Nephron (organoid): Measurements from ENCODE around the gene VAC14.
A peak's percentile ranks its signal among the peaks of the same experiment; 100 is the strongest.

Experiments
- H3K27ac Mint-ChIP-seq, 3 experiments: 2 replicates each; pipeline ENCODE4 v1.8.0; 2020; ENCODE audit warnings: mixed read lengths in 3 of 3, mild to moderate bottlenecking in 2 of 3, moderate library complexity in 1 of 3
- H3K27me3 Mint-ChIP-seq: 2 replicates; pipeline ENCODE4 v1.8.0; 2021; ENCODE audit warnings: low read depth, mild to moderate bottlenecking, moderate library complexity, mixed read lengths
- H3K36me3 Mint-ChIP-seq: 2 replicates; pipeline ENCODE4 v1.8.0; 2020; ENCODE audit warnings: low read depth, mixed read lengths
- H3K4me1 Mint-ChIP-seq: 2 replicates; pipeline ENCODE4 v1.8.0; 2020; ENCODE audit warnings: mixed read lengths
- H3K4me3 Mint-ChIP-seq, 3 experiments: 2 replicates each; pipeline ENCODE4 v1.8.0; 2020; ENCODE audit warnings: mild to moderate bottlenecking in 3 of 3, mixed read lengths in 3 of 3, moderate library complexity in 2 of 3
- H3K9me3 Mint-ChIP-seq: 2 replicates; pipeline ENCODE4 v1.8.0; 2020; ENCODE audit warnings: mixed read lengths
- CTCF ChIP-seq, 3 experiments: fragments of 200-600 bp; sonication (generic); IDR thresholded peaks; one replicate each; pipeline ENCODE4 v1.5.0; 2021; ENCODE audit warnings: antibody characterized with exemption in 3 of 3; ENCODE audit not compliant: unreplicated experiment in 3 of 3

The VAC14 gene

GRCh38 chr16:70800311-70800710 is 647 bp downstream of the VAC14 start:
- Mint-ChIP-seq H3K9me3 (no peaks in the 10 kb centered on the region), H3K4me1 (peaks cover 22% of the 10 kb centered on the region)
- no peak for TF ChIP-seq CTCF (IDR thresholded peaks at IDR 0.05; ENCODE audit: unreplicated experiment in 3 of 3)

GRCh38 chr16:70796301-70796700 is 4.7 kb downstream of the VAC14 start:
- Mint-ChIP-seq H3K4me3 (no peak overlapping the region), H3K27ac (no peak overlapping the region), H3K4me1 (peaks cover 22% of the 10 kb centered on the region), H3K27me3 (no peaks in the 10 kb centered on the region), H3K9me3 (no peaks in the 10 kb centered on the region), H3K36me3 (no peaks in the 10 kb centered on the region)
- TF ChIP-seq CTCF (IDR thresholded peaks at IDR 0.05; ENCODE audit: unreplicated experiment in 3 of 3) = no peak

More at GRCh38 chr16:70800311-70800710, 647 bp downstream of the VAC14 start:
- Mint-ChIP-seq H3K27me3 (peaks cover 14% of the 10 kb centered on the region), H3K4me3 (peak overlapping the region; percentile 93 to 97 (median 94)), H3K36me3 (no peaks in the 10 kb centered on the region), H3K27ac (peak overlapping the region in 2 of 3 experiments; percentile 4 to 60)

- Mint-ChIP-seq H3K9me3 (no peaks in the 10 kb centered on the region), H3K4me1 (peaks cover 18% of the 10 kb centered on the region)
These were observed 5.6 kb downstream of the VAC14 start for GRCh38 chr16:70795296-70795912.

GRCh38 chr16:70793851-70794502 is 7.0 kb downstream of the VAC14 start:
- H3K4me1 Mint-ChIP-seq = peaks cover 21% of the 10 kb centered on the region
- H3K36me3 Mint-ChIP-seq = no peaks in the 10 kb centered on the region
- TF ChIP-seq CTCF (IDR thresholded peaks at IDR 0.05; ENCODE audit: unreplicated experiment in 3 of 3) = no peak
- no peak overlapping the region for H3K27ac Mint-ChIP-seq
- no peaks in the 10 kb centered on the region for H3K27me3 Mint-ChIP-seq
- no peaks in the 10 kb centered on the region for H3K9me3 Mint-ChIP-seq
- no peak overlapping the region for H3K4me3 Mint-ChIP-seq

More at GRCh38 chr16:70795296-70795912, 5.6 kb downstream of the VAC14 start:
- TF ChIP-seq CTCF (IDR thresholded peaks at IDR 0.05; ENCODE audit: unreplicated experiment in 3 of 3) = no peak
- no peaks in the 10 kb centered on the region for H3K36me3 Mint-ChIP-seq
- no peak overlapping the region for H3K27ac Mint-ChIP-seq
- no peaks in the 10 kb centered on the region for H3K27me3 Mint-ChIP-seq
- no peak overlapping the region for H3K4me3 Mint-ChIP-seq

- Mint-ChIP-seq H3K27ac (peak overlapping the region in 1 of 3 experiments; percentile 92), H3K27me3 (no peaks in the 10 kb centered on the region), H3K4me1 (peaks cover 24% of the 10 kb centered on the region), H3K36me3 (no peaks in the 10 kb centered on the region), H3K9me3 (no peaks in the 10 kb centered on the region), H3K4me3 (no peak overlapping the region)
- TF ChIP-seq CTCF (IDR thresholded peaks at IDR 0.05; ENCODE audit: unreplicated experiment in 3 of 3) = no peak
These were observed 10.1 kb downstream of the VAC14 start for GRCh38 chr16:70790815-70791214.
